GM20000 (cell line): ENCODE data around the gene PARD3.

Source experiments
- DNase-seq: peaks from one replicate; pipeline ENCODE4 v3.0.0; 2012; ENCODE audit warnings: low spot score
- TF ChIP-seq, protein P1 (sequence below): IDR thresholded peaks from 2 replicates; pipeline ENCODE4 v1.5.1; 2012; ENCODE audit warnings: mild to moderate bottlenecking, control low read depth; ENCODE audit errors: extremely low read depth, missing control alignments

The PARD3 gene

DNA sequence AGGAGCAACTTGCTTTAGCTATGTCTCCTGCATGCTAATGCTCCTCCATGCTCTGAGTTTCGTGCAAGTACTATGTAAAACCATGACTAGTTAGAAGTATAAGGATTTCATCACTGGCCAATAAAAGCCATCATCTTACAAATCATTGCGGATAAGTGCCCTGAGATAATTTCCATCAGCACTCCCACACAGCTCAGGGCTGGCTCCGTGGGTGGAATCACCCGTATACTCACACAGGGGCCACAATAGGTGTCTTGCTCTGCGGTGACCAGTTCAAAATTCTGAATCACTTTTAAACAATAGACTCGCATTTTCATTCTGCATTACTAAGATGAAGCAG, 227.4 kb downstream of the PARD3 start:
- TF ChIP-seq, protein P1, sequence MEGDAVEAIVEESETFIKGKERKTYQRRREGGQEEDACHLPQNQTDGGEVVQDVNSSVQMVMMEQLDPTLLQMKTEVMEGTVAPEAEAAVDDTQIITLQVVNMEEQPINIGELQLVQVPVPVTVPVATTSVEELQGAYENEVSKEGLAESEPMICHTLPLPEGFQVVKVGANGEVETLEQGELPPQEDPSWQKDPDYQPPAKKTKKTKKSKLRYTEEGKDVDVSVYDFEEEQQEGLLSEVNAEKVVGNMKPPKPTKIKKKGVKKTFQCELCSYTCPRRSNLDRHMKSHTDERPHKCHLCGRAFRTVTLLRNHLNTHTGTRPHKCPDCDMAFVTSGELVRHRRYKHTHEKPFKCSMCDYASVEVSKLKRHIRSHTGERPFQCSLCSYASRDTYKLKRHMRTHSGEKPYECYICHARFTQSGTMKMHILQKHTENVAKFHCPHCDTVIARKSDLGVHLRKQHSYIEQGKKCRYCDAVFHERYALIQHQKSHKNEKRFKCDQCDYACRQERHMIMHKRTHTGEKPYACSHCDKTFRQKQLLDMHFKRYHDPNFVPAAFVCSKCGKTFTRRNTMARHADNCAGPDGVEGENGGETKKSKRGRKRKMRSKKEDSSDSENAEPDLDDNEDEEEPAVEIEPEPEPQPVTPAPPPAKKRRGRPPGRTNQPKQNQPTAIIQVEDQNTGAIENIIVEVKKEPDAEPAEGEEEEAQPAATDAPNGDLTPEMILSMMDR: no peak
- no peak for DNase-seq

DNA sequence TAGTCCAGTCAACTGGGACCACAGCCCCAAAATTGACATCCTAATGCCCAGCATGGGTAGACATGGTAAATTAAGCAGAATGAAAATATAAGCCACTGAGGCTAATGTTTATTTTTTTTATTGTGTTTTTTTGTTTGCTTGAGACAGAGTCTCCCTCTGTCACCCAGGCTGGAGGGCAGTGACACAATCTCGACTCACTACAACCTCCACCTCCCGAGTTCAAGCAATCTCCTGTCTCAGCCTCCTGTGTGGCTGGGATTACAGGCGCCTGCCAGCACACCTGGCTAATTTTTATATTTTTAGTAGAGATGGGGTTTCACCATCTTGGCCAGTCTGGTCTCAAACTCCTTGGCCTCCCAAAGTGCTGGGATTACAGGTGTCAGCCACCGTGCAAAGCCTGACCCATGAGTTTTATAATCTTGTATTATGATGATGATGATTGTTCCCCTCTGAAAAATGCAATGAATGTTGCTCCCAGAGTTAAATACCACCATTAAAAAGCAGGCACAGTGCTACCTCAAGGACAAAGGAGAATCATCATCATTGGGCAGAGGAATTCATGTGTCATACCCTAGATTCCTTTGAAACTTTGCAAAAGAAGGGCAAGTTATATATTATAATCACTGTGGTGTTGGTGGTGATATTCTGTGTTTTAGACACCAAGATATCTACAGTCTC, 228.0 kb downstream of the PARD3 start:
- DNase-seq: no peak
- TF ChIP-seq, protein P1: no peak

DNA sequence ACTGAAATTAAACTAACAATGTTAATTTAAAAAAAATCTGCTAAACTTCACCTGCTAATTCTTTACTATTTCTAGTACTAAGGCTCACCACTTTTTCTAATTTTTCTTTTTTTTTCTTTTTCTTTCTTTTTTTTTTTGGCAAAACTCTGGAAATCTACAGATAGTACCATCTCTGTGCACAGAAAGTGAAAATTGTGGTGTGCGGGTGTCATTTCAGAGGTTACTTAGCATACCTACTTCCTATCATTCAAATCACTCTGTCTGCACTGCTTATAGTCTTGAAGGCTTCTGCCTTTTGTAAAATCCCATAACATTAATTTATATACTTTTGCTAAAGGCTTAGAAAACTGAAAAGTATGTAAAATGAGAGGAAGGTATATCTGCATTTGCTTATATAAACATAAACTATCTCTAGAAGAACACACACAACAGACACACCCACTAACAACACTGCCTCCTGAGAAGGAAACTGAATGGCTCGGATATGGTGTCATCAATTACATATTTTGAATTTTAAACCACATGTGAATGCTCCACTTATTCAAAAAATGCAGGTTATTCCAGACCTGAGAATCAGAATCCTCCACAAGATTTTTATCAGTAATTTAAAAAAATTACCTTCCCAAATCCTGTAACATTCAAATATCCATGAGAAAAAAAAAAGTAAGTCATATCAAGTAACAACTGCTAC, 229.5 kb downstream of the PARD3 start:
- TF ChIP-seq, protein P1: no peak
- no peak for DNase-seq

DNA sequence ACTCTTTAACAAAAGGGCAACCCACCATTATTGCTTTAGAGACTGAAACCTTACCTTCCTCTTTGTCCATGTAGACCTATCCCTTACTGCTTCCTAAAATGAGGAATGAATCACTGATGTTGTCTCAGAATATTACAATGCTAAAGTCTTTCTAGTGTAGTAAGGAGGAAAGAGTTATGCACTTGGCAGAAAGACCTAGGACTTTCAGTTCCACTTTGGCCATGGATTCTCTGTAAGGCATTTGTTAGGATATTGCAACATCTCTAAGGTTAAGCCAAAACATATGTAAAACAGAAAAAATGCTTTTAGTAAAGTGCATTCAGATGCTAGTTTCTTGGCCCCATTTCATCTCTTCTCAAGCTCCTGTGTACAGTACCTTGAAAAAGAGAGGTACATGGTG, 230.9 kb downstream of the PARD3 start:
- no peak for DNase-seq
- TF ChIP-seq, protein P1: no peak

DNA sequence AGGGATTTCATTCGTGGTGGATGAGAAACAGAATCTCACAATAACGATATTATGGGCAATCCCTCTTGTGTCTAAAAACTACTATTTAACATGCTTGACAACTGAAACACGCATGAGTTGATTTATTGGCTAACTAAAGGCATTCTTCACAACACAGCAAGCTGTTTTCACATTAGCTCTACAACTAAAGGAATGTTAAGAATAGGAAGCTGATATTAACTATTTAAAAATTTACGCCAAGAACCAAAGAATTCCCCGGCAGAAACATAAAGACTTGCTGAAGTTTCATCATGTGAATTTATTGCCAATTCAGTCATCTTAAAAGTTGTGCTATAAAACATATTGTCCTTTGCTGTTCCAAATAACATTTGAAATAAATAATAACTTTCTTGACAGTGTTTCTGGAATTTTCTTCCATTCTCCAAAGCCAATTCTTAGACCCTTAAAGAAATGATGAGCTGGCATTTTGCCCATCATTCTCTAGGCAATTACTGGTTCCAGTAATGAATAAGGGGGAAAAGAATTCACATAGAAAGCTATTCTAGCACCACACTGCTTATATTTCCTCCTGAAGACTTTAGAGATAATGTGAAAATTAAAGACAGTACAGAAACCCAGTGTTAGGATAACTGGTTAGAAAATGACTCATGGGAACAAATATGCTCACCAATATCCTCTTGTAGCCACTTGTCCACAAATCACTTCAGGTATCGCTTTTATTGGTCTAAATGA, 233.1 kb downstream of the PARD3 start:
- TF ChIP-seq, protein P1: no peak

DNA sequence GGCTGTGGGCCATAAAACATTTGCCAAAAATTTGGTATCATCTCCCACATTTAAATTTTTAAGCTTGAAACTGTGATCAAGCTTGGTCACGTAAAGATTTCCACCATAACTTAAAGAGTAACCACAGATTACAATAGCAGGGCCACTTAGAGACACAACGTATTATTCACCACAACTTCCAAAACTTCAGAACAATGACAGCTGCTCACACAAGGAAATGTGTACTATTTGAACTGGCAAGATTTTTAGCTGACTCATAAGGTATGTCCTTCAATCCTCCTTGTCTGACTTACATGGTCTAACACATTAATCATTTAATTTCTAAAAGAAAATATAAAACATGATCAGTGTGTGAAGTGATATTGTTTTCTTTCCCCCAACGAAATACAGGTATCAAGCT, 234.5 kb downstream of the PARD3 start:
- no peak for DNase-seq
- TF ChIP-seq, protein P1: no peak

More for the DNA sequence above, 233.1 kb downstream of the PARD3 start:
- DNase-seq: no peak

DNA sequence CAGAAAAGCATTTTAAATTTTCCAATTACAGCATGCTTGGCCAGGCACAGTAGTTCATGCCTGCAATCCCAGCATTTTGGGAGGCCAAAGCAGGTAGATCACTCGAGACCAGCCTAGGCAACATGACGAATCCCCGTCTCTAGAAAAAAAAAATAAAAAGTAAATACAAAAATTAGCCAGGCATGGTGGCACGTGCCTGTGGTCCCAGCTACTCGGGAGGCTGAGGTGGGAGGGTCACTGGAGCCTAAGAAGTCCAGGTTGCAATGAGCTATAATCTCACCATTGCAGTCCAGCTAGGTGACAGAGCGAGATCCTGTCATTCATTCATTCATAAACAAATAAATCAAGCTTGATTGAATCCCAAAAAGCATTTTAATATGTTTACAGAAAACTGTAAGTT, 234.9 kb downstream of the PARD3 start:
- TF ChIP-seq, protein P1: no peak
- DNase-seq: no peak
